B cell (primary cell): Measurements from ENCODE around the gene CCDC152. TPM values are rescaled to one million over a fixed set of nuclear protein-coding genes. Genes with fewer than 3 reads are reported as not detected.

Experiments used
- ATAC-seq: fragments of 200-7000 bp; cut with Tn5 transposase; one replicate; pipeline ENCODE4 v1.10.0; 2021; ENCODE audit warnings: low read depth, mild to moderate bottlenecking, moderate number of reproducible peaks, moderate library complexity
- CTCF ChIA-PET: fragments of 350-600 bp; sonication (Branson Sonifier 250); formaldehyde crosslinking; loops from one replicate; lab custom pipeline; 2021; ENCODE audit warnings: antibody characterized with exemption, inconsistent platforms; lab: Charles Lee
- POLR2A ChIA-PET: fragments of 350-600 bp; sonication (Branson Sonifier 250); formaldehyde crosslinking; loops from one replicate; lab custom pipeline; 2021; ENCODE audit warnings: antibody characterized with exemption; lab: Charles Lee
- DNase-seq: peaks from one replicate; pipeline ENCODE4 v3.0.0; 2013
- H2AFZ ChIP-seq: 2 replicates; pipeline ENCODE4 v1.6.1; 2012; ENCODE audit warnings: mild to moderate bottlenecking, low read depth, low read length; ENCODE audit not compliant: insufficient read depth, poor library complexity, severe bottlenecking
- H3K27ac ChIP-seq, 2 donors: 1 replicate in 1 of 2; 2 replicates in 1 of 2; pipeline ENCODE4 v1.5.1; 2012 to 2013; ENCODE audit warnings: low read length in 2 of 2, mild to moderate bottlenecking in 2 of 2, moderate library complexity in 1 of 2
- H3K27me3 ChIP-seq, 4 experiments: fragments of 200-600 bp in 1 of 4; sonication (generic) in 1 of 4; replicated peaks in 1 of 4; 1 replicate in 2 of 4; 2 replicates in 2 of 4; pipeline versions ENCODE4 v1.6.1 to v1.7.0; 2013 to 2016; ENCODE audit warnings: low read length in 3 of 4, mild to moderate bottlenecking in 2 of 4, mixed read lengths in 1 of 4, moderate library complexity in 1 of 4; ENCODE audit not compliant: insufficient read depth in 4 of 4, control insufficient read depth in 3 of 4; ENCODE audit errors: control extremely low read depth in 1 of 4
- H3K36me3 ChIP-seq, 2 experiments: replicated peaks in 1 of 2; 1 replicate in 1 of 2; 2 replicates in 1 of 2; pipeline versions ENCODE4 v1.6.1 to v1.7.1; 2013; ENCODE audit warnings: low read length in 1 of 2; ENCODE audit not compliant: insufficient read depth in 2 of 2, control insufficient read depth in 1 of 2; ENCODE audit errors: control extremely low read depth in 1 of 2, extremely low read depth in 1 of 2
- H3K4me1 ChIP-seq, 2 donors: fragments of 200-600 bp in 1 of 2; sonication (generic) in 1 of 2; 1 replicate in 1 of 2; 2 replicates in 1 of 2; pipeline versions ENCODE4 v1.5.1 to v1.6.1; 2013 to 2017; ENCODE audit warnings: low read length in 2 of 2; ENCODE audit not compliant: control insufficient read depth in 2 of 2, insufficient read depth in 2 of 2
- H3K4me2 ChIP-seq: replicated peaks from 2 replicates; pipeline ENCODE3; 2012; ENCODE audit warnings: mild to moderate bottlenecking, low read depth, low read length; ENCODE audit not compliant: poor library complexity, severe bottlenecking
- H3K4me3 ChIP-seq, 5 experiments: fragments of 200-600 bp in 1 of 5; sonication (generic) in 1 of 5; 1 replicate in 3 of 5; 2 replicates in 2 of 5; pipeline versions ENCODE4 v1.5.1 to v1.7.0; 2011 to 2016; ENCODE audit warnings: low read length in 4 of 5, mild to moderate bottlenecking in 4 of 5, low read depth in 2 of 5, control low read depth in 1 of 5, moderate library complexity in 1 of 5; ENCODE audit not compliant: insufficient read depth in 1 of 5; ENCODE audit errors: control extremely low read depth in 1 of 5, extremely low read depth in 1 of 5
- H3K79me2 ChIP-seq: fragments of 200-600 bp; sonication (generic); one replicate; pipeline ENCODE4 v1.6.0; 2016; ENCODE audit warnings: low read length; ENCODE audit not compliant: control insufficient read depth, insufficient read depth
- H3K9ac ChIP-seq: fragments of 200-600 bp; sonication (generic); 2 replicates; pipeline ENCODE4 v1.6.1; 2017; ENCODE audit warnings: mild to moderate bottlenecking, low read length, moderate library complexity
- H3K9me3 ChIP-seq, 3 donors: one replicate each; pipeline versions ENCODE4 v1.6.1 to v1.7.1; 2013; ENCODE audit warnings: low read length in 2 of 3; ENCODE audit not compliant: control insufficient read depth in 2 of 3, insufficient read depth in 1 of 3; ENCODE audit errors: control extremely low read depth in 1 of 3
- H4K20me1 ChIP-seq: 2 replicates; pipeline ENCODE4 v1.6.0; 2012; ENCODE audit warnings: mild to moderate bottlenecking, low read length; ENCODE audit not compliant: insufficient read depth, control insufficient read depth, poor library complexity, severe bottlenecking
- H3K27ac Mint-ChIP-seq: one replicate; pipeline ENCODE4 v1.8.0; 2021; ENCODE audit warnings: mixed read lengths
- H3K27me3 Mint-ChIP-seq: one replicate; pipeline ENCODE4 v1.8.0; 2021; ENCODE audit warnings: mixed read lengths
- H3K4me1 Mint-ChIP-seq: one replicate; pipeline ENCODE4 v1.8.0; 2021; ENCODE audit warnings: mixed read lengths
- H3K4me3 Mint-ChIP-seq: one replicate; pipeline ENCODE4 v1.8.0; 2021; ENCODE audit warnings: mixed read lengths
- H3K9me3 Mint-ChIP-seq: one replicate; pipeline ENCODE4 v1.8.0; 2022; ENCODE audit warnings: mixed read lengths; ENCODE audit not compliant: insufficient read depth
- EZH2 ChIP-seq: IDR thresholded peaks from 2 replicates; pipeline ENCODE4 v1.6.1; 2012; ENCODE audit warnings: borderline replicate concordance, low read depth, mild to moderate bottlenecking, moderate library complexity, low read length; ENCODE audit not compliant: insufficient read depth, poor library complexity, severe bottlenecking
- WGBS: methylation state at CpG from one replicate; pipeline ENCODE4 v1.1.5; 2013; ENCODE audit warnings: missing lambda C conversion rate; ENCODE audit not compliant: insufficient coverage; 5-methylcytosine and 5-hydroxymethylcytosine counted together
- intact Hi-C: fragments of 100-400 bp; cut with micrococcal nuclease; formaldehyde crosslinking; loops from one replicate; pipeline ENCODE4 v1.10.0; 2022
- polyA plus RNA-seq: library from polyadenylated mRNA; depleted of rRNA; stranded (reverse); fragments of >200 nt; gene quantifications from 2 replicates; pipeline ENCODE4 v1.2.3, GENCODE V29; 2012
- total RNA-seq, 2 donors: library from RNA; stranded (reverse); fragments of 120-200 nt in 1 of 2; gene quantifications; 1 replicate in 1 of 2; 2 replicates in 1 of 2; pipeline versions ENCODE4 v1.2.3 to v1.2.4, GENCODE V29; 2013 to 2022
- TF ChIP-seq, protein P1 (sequence below): fragments of 200-600 bp; IDR thresholded peaks from one replicate; pipeline ENCODE4 v1.8.0; 2022; ENCODE audit warnings: antibody characterized with exemption, mild to moderate bottlenecking

CCDC152 gene
- total and polyA plus RNA-seq, 2 donors (not counting 1 experiment from before 2014, with no cell fraction given) = 1.0 to 4.8 TPM

DNA sequence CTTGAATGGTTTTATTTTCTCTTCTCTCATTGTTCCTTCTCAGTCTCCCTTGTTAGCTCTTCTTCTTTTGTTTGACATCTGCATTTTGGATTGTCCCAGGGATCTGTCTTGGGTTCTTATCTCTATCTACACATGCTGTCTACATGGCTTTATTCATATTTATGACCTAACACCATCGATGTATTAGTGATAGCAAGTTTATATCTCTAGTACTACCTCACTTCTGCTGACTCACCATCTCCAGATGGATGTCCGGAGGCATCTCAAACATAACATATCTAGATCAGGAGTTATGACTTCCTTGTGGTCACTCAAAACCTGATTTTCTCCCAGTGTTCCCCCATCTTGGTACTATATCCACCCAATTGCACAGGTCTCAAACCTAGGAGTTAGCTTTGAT, 74.3 kb downstream of the CCDC152 start:
- no peaks in the 10 kb centered on the region for H3K79me2 ChIP-seq
- H4K20me1 ChIP-seq = no peaks in the 10 kb centered on the region
- ChIA-PET POLR2A (no interaction called here), CTCF (no interaction called here)
- 90% methylated on average over 1 of the region's 2 CpGs for WGBS
- no peak overlapping the region for H3K9ac ChIP-seq
- Mint-ChIP-seq H3K27me3 (peaks cover 7% of the 10 kb centered on the region), H3K4me1 (no peaks in the 10 kb centered on the region), H3K9me3 (no peaks in the 10 kb centered on the region), H3K4me3 (no peak overlapping the region), H3K27ac (no peak overlapping the region)
- H3K4me1 ChIP-seq = no peaks in the 10 kb centered on the region
- no peak for DNase-seq
- intact Hi-C loops = no loop called here
- no peak for TF ChIP-seq EZH2
- TF ChIP-seq, protein P1, sequence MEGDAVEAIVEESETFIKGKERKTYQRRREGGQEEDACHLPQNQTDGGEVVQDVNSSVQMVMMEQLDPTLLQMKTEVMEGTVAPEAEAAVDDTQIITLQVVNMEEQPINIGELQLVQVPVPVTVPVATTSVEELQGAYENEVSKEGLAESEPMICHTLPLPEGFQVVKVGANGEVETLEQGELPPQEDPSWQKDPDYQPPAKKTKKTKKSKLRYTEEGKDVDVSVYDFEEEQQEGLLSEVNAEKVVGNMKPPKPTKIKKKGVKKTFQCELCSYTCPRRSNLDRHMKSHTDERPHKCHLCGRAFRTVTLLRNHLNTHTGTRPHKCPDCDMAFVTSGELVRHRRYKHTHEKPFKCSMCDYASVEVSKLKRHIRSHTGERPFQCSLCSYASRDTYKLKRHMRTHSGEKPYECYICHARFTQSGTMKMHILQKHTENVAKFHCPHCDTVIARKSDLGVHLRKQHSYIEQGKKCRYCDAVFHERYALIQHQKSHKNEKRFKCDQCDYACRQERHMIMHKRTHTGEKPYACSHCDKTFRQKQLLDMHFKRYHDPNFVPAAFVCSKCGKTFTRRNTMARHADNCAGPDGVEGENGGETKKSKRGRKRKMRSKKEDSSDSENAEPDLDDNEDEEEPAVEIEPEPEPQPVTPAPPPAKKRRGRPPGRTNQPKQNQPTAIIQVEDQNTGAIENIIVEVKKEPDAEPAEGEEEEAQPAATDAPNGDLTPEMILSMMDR = no peak
- H3K27ac ChIP-seq = no peak overlapping the region
- H3K9me3 ChIP-seq = no peaks in the 10 kb centered on the region
- ATAC-seq = no peak
- H3K4me2 ChIP-seq = no peak overlapping the region
- H3K36me3 ChIP-seq = no peaks in the 10 kb centered on the region
- H3K27me3 ChIP-seq = peaks cover 0 to 4% (median 0%) of the 10 kb centered on the region in 4 experiments
- no peak overlapping the region for H2AFZ ChIP-seq
- H3K4me3 ChIP-seq = no peak overlapping the region

- Mint-ChIP-seq H3K4me1 (no peaks in the 10 kb centered on the region), H3K9me3 (no peaks in the 10 kb centered on the region), H3K27me3 (peaks cover 7% of the 10 kb centered on the region), H3K4me3 (no peak overlapping the region), H3K27ac (no peak overlapping the region)
- ChIA-PET POLR2A (no interaction called here), CTCF (no interaction called here)
- WGBS = 98% methylated on average over 4 of the region's 5 CpGs
- Histone ChIP-seq H3K36me3 (no peaks in the 10 kb centered on the region), H3K27ac (no peak overlapping the region), H3K9ac (no peak overlapping the region), H3K4me2 (no peak overlapping the region), H3K4me3 (no peak overlapping the region), H3K4me1 (no peaks in the 10 kb centered on the region), H2AFZ (no peak overlapping the region), H3K27me3 (peaks cover 0 to 4% (median 0%) of the 10 kb centered on the region in 4 experiments), H3K9me3 (peaks cover 0 to 8% (median 0%) of the 10 kb centered on the region in 3 donors), H4K20me1 (no peaks in the 10 kb centered on the region), H3K79me2 (no peaks in the 10 kb centered on the region)
- no peak for TF ChIP-seq EZH2
- TF ChIP-seq, protein P1 = no peak
- DNase-seq = no peak
- no peak for ATAC-seq
- intact Hi-C loops = no loop called here
Observed at GRCh38 chr5:42832060-42832459, 75.4 kb downstream of the CCDC152 start.
